Stomach (tissue), 9 donors: ENCODE measurements around the gene SPINT2. TPM values are rescaled to one million over a fixed set of nuclear protein-coding genes. Genes with fewer than 3 reads are reported as not detected.

ENCODE experiments used
- DNase-seq, 2 donors: peaks; one replicate each; pipeline versions ENCODE4 v3.0.0 to v3.0.0-alpha.2; 2013 to 2019
- H3K27ac ChIP-seq, 5 donors: fragments of 200-600 bp in 4 of 5; sonication (generic) in 4 of 5; one replicate each; pipeline ENCODE4 v1.5.1; 2013 to 2019; ENCODE audit warnings: mild to moderate bottlenecking in 1 of 5, moderate library complexity in 1 of 5
- H3K27me3 ChIP-seq, 3 donors: fragments of 200-600 bp; sonication (generic); one replicate each; pipeline ENCODE4 v1.5.1; 2017 to 2019; ENCODE audit warnings: mixed run types in 1 of 3
- H3K36me3 ChIP-seq, 4 donors: fragments of 200-600 bp; sonication (generic); 1 replicate in 3 of 4; 2 replicates in 1 of 4; pipeline ENCODE4 v1.5.1; 2016 to 2019
- H3K4me1 ChIP-seq, 4 donors: fragments of 200-600 bp; sonication (generic); one replicate each; pipeline ENCODE4 v1.5.1; 2016 to 2019
- H3K4me3 ChIP-seq, 4 donors: fragments of 200-600 bp; sonication (generic) in 3 of 4; one replicate each; pipeline ENCODE4 v1.5.1; 2016 to 2019; ENCODE audit warnings: mild to moderate bottlenecking in 1 of 4
- H3K9me3 ChIP-seq, 4 donors: fragments of 200-600 bp; sonication (generic); one replicate each; pipeline ENCODE4 v1.5.1; 2016 to 2019
- EP300 ChIP-seq: sonication (generic); formaldehyde crosslinking; IDR thresholded peaks from one replicate; pipeline ENCODE4 v1.6.1; 2017; ENCODE audit warnings: antibody characterized with exemption
- POLR2A ChIP-seq, 4 donors: fragments of 450-650 bp; IDR thresholded peaks; one replicate each; pipeline ENCODE4 v1.6.1; 2016; ENCODE audit warnings: antibody characterized with exemption in 4 of 4, control low read depth in 2 of 4, mild to moderate bottlenecking in 1 of 4, moderate library complexity in 1 of 4
- POLR2AphosphoS5 ChIP-seq, 3 donors: sonication (generic); formaldehyde crosslinking; IDR thresholded peaks; one replicate each; pipeline ENCODE4 v1.6.1; 2016; ENCODE audit warnings: antibody characterized with exemption in 3 of 3
- WGBS, 5 donors: extraction: QIAGEN DNeasy Blood & Tissue Kit in 3 of 5; methylation state at CpG; one replicate each; pipeline versions ENCODE4 v1.1.5 to v1.1.7; 2013 to 2018; 5-methylcytosine and 5-hydroxymethylcytosine counted together
- intact Hi-C: fragments of 100-400 bp; cut with DNase I; formaldehyde crosslinking; loops from one replicate; pipeline ENCODE4 v1.15.1; 2023; ENCODE audit warnings: low total_unique reads
- polyA plus RNA-seq, 3 donors: library from polyadenylated mRNA; stranded (reverse); fragments of 200-250 nt; gene quantifications; one replicate each; pipeline ENCODE4 v1.2.3, GENCODE V29; 2013
- total RNA-seq, 5 donors: library from RNA; depleted of rRNA; stranded (reverse); fragments of >200 nt; gene quantifications; one replicate each; pipeline versions ENCODE4 v1.1.0 to v1.2.3, GENCODE V29; 2014 to 2016
- TF ChIP-seq, protein P1 (sequence below), 7 experiments: fragments of 450-650 bp in 4 of 7; fragments of 200-600 bp in 3 of 7; sonication (generic) in 3 of 7; IDR thresholded peaks; one replicate each; pipeline ENCODE4 v1.5.1; 2016 to 2019; ENCODE audit warnings: antibody characterized with exemption in 7 of 7, control low read depth in 2 of 7, mild to moderate bottlenecking in 1 of 7
- donor health status: healthy with polysubstance abuse.
- donor health status: Bipolar disorder and iron deficiency.
- donor health status: healthy.

SPINT2 gene
- total and polyA plus RNA-seq, 8 donors: 29.8 to 1,508 (median 220) TPM

DNA sequence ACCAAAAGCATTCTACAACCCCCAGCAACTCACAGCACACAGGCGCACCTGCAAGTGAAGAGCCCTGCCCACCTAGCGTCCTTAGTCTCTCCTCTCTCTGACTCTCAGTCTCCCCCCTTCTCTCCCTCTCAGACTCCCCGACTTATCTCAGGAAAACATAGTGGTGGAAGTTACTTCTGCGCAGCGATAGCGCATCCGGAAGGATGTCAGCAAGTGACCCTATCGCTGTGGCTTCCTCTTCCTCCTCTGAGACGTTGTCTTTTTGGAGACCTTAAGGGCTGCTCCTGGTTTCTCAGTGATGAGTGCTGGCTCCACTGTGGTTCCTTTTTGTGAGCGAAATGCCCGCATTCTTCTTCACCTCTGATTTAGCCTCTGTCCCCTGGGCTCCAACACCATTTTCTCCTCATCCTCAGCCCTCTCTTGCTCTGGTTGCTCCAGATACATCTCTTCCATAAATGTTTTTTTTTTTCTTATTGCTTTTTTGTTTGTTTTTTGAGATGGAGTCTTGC is 52.8 kb downstream of the SPINT2 start:
- TF ChIP-seq, protein P1, sequence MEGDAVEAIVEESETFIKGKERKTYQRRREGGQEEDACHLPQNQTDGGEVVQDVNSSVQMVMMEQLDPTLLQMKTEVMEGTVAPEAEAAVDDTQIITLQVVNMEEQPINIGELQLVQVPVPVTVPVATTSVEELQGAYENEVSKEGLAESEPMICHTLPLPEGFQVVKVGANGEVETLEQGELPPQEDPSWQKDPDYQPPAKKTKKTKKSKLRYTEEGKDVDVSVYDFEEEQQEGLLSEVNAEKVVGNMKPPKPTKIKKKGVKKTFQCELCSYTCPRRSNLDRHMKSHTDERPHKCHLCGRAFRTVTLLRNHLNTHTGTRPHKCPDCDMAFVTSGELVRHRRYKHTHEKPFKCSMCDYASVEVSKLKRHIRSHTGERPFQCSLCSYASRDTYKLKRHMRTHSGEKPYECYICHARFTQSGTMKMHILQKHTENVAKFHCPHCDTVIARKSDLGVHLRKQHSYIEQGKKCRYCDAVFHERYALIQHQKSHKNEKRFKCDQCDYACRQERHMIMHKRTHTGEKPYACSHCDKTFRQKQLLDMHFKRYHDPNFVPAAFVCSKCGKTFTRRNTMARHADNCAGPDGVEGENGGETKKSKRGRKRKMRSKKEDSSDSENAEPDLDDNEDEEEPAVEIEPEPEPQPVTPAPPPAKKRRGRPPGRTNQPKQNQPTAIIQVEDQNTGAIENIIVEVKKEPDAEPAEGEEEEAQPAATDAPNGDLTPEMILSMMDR (IDR thresholded peaks at IDR 0.05): no peak
- TF ChIP-seq EP300 (no peak), POLR2A (IDR thresholded peaks at IDR 0.05) (no peak), POLR2AphosphoS5 (IDR thresholded peaks at IDR 0.05) (no peak)
- Histone ChIP-seq H3K4me3 (peak overlapping the region in 3 of 4 donors; percentile 12 to 58 (median 55)), H3K27ac (peak overlapping the region; percentile 12 to 90 (median 85)), H3K27me3 (no peaks in the 10 kb centered on the region), H3K9me3 (no peaks in the 10 kb centered on the region), H3K36me3 (no peaks in the 10 kb centered on the region), H3K4me1 (peaks cover 27 to 64% (median 51%) of the 10 kb centered on the region in 4 donors)
- intact Hi-C loops: no loop called here
- 61 to 76% (median 72%) methylated on average over 11 of the region's 11 CpGs for WGBS, 5 donors
- DNase-seq: peak in 1 of 2 donors; percentile 44

DNA sequence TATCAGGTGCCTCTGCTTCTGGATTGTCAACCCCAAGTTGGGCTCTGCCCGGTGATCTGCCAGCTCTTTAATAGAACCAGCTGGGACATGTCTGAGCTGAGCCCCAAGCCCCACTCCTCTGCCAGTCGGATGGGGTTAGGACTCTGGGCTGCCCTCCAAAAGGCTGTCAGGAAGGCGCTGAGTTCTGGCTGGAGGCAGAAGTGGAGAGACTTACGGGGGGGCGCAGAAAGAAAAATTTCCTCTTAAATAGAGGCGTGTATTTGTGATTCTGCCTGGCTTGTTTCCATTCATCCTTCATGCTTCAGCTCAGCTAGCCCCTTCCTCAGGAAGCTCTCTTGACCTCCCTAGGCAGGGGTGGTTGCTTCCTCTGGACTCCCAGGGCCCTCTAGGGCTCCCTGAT is 54.3 kb downstream of the SPINT2 start:
- Histone ChIP-seq H3K27ac (peak overlapping the region in 3 of 5 donors; percentile 77 to 89 (median 88)), H3K4me1 (peaks cover 27 to 79% (median 59%) of the 10 kb centered on the region in 4 donors), H3K36me3 (no peaks in the 10 kb centered on the region), H3K9me3 (no peaks in the 10 kb centered on the region), H3K4me3 (peak overlapping the region in 1 of 4 donors; percentile 67), H3K27me3 (no peaks in the 10 kb centered on the region)
- TF ChIP-seq POLR2A (IDR thresholded peaks at IDR 0.05) (no peak), EP300 (no peak), POLR2AphosphoS5 (IDR thresholded peaks at IDR 0.05) (no peak)
- TF ChIP-seq, protein P1 (IDR thresholded peaks at IDR 0.05): no peak
- WGBS, 5 donors: 27 to 41% (median 37%) methylated on average over 5 to 6 of the region's 6 CpGs
- DNase-seq: peak in 1 of 2 donors; percentile 68
- intact Hi-C loops: no loop called here

DNA sequence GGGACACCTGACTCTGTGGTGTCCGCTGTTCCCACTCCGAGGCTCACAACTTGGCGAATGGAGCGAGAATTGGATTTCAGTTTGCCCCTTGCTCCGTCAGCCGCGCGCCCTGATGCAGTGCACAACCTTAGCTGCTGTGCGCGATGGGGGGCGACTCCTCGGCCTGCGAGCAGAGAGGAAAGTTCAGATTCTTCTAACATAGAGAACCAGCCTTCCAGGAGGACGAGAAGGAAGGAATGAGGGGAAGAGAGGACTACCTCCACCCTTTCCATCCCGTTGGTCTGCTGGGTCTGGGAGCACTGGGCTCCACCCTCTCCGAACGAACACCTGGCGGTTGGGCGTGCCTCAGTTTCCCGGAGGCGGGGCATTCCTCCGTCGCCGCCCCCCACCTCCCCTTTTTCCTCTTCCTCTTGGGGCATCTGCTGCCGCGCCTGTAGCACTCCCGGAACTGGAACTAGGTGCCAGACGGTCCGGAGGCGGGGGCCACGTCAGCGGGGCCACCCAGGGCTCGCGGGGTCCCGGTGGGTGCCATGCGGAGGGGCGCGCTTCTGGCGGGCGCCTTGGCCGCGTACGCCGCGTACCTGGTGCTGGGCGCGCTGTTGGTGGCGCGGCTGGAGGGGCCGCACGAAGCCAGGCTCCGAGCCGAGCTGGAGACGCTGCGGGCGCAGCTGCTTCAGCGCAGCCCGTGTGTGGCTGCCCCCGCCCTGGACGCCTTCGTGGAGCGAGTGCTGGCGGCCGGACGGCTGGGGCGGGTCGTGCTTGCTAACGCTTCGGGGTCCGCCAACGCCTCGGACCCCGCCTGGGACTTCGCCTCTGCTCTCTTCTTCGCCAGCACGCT is 55.3 kb downstream of the SPINT2 start, which contains the start of gene KCNK6:
TSS of gene KCNK6 (plus strand) at position 425 of the 838 bp plus-strand sequence. CDS start at position 531, 106 bp downstream.
- TF ChIP-seq POLR2AphosphoS5 (IDR thresholded peaks at IDR 0.05) (peak in 2 of 3 donors; percentile 70 to 79), EP300 (no peak), POLR2A (IDR thresholded peaks at IDR 0.05) (peak in 1 of 4 donors; percentile 30)
- TF ChIP-seq, protein P1 (IDR thresholded peaks at IDR 0.05): no peak
- H3K27me3 ChIP-seq: no peaks in the 10 kb centered on the region
- H3K4me3 ChIP-seq: peak within 1 kb of the TSS; percentile 57 to 79 (median 65)
- no peaks in the 10 kb centered on the region for H3K9me3 ChIP-seq
- H3K4me1 ChIP-seq: peaks cover 27 to 74% (median 59%) of the 10 kb centered on the region in 4 donors
- 1 to 3% (median 3%) methylated on average over 48 to 76 of the region's 76 CpGs for WGBS, 5 donors
- DNase-seq: peak; percentile 70 to 82
- intact Hi-C loops: no loop called here
- H3K36me3 ChIP-seq: peaks cover 0 to 9% (median 7%) of the 10 kb centered on the region in 4 donors
- H3K27ac ChIP-seq: peak within 1 kb of the TSS; percentile 77 to 89 (median 86)

DNA sequence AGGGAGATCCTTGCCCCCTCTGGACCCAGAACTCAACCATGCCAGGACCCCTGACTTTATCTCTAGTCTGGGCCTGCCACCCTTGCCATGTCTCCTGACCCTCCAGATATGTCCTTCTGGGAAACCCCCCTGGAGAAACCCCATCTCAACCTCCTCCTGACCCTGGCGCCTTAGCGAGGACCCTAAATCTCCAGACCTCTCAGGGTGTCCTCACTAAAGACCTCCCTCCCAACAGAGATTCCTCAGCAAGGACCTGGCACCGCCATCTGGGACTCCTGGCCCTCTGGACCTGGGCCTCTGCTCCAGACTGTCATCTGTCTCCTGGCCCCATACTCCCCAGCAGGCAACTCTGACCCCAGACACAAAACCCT is 56.6 kb downstream of the SPINT2 start:
- Histone ChIP-seq H3K27ac (peak overlapping the region; percentile 2 to 89 (median 86)), H3K4me3 (peak overlapping the region; percentile 57 to 79 (median 65)), H3K36me3 (peaks cover 6 to 22% (median 19%) of the 10 kb centered on the region in 4 donors), H3K4me1 (peaks cover 27 to 65% (median 50%) of the 10 kb centered on the region in 4 donors), H3K9me3 (no peaks in the 10 kb centered on the region), H3K27me3 (no peaks in the 10 kb centered on the region)
- no peak for TF ChIP-seq EP300
- TF ChIP-seq POLR2AphosphoS5 (IDR thresholded peaks at IDR 0.05): no peak
- TF ChIP-seq, protein P1 (IDR thresholded peaks at IDR 0.05): no peak
- TF ChIP-seq POLR2A (IDR thresholded peaks at IDR 0.05): no peak
- DNase-seq: no peak
- intact Hi-C loops: no loop called here
- WGBS, 5 donors: 86 to 100% (median 89%) methylated on average over 3 of the region's 3 CpGs
